GM18870 (cell line): Measurements from ENCODE around the gene NOD1.

Source experiments
- ATAC-seq: cut with Tn5 transposase; IDR thresholded peaks from one replicate; pipeline ENCODE4 v1.9.1; 2021; ENCODE audit warnings: moderate library complexity; ENCODE audit not compliant: unreplicated experiment

Gene NOD1

GRCh38 chr7:30472081-30472783 lies 6.4 kb downstream of the NOD1 start:
- no peak for ATAC-seq

GRCh38 chr7:30471205-30471604 lies 7.4 kb downstream of the NOD1 start:
- no peak for ATAC-seq

GRCh38 chr7:30470771-30471170 lies 7.8 kb downstream of the NOD1 start:
- ATAC-seq, result no peak

- no peak for ATAC-seq
Measured at GRCh38 chr7:30470163-30470770, 8.3 kb downstream of the NOD1 start.

GRCh38 chr7:30469303-30469702 lies 9.3 kb downstream of the NOD1 start:
- no peak for ATAC-seq

GRCh38 chr7:30468791-30469190 lies 9.8 kb downstream of the NOD1 start:
- no peak for ATAC-seq

GRCh38 chr7:30468041-30468440 lies 10.5 kb downstream of the NOD1 start:
- no peak for ATAC-seq

GRCh38 chr7:30467271-30467670 lies 11.3 kb downstream of the NOD1 start:
- ATAC-seq, result no peak

- ATAC-seq, result no peak
Measured at GRCh38 chr7:30466266-30466665, 12.3 kb downstream of the NOD1 start.

- ATAC-seq, result no peak
Measured at GRCh38 chr7:30465811-30466180, 12.8 kb downstream of the NOD1 start.

- ATAC-seq, result no peak
Measured at GRCh38 chr7:30465046-30465810, 13.4 kb downstream of the NOD1 start.

GRCh38 chr7:30464231-30464671 lies 14.3 kb downstream of the NOD1 start:
- ATAC-seq, result no peak

GRCh38 chr7:30463405-30464145 lies 15.0 kb downstream of the NOD1 start:
- ATAC-seq, result peak; percentile 55

- no peak for ATAC-seq
Measured at GRCh38 chr7:30462179-30462578, 16.4 kb downstream of the NOD1 start.

- no peak for ATAC-seq
Measured at GRCh38 chr7:30460246-30460633, 18.3 kb downstream of the NOD1 start.

GRCh38 chr7:30459591-30460245 lies 18.9 kb downstream of the NOD1 start:
- no peak for ATAC-seq

- ATAC-seq, result no peak
Measured at GRCh38 chr7:30458311-30458710, 20.3 kb downstream of the NOD1 start.

GRCh38 chr7:30453921-30454320 lies 24.7 kb downstream of the NOD1 start:
- ATAC-seq, result no peak

- ATAC-seq, result no peak
Measured at GRCh38 chr7:30453016-30453415, 25.6 kb downstream of the NOD1 start.

GRCh38 chr7:30452280-30452930 lies 26.2 kb downstream of the NOD1 start:
- ATAC-seq, result no peak
